Uterus (tissue), 4 donors: ENCODE results near the gene SP6. TPM values are rescaled to one million over a fixed set of nuclear protein-coding genes. Genes with fewer than 3 reads are reported as not detected.

Experiments
- DNase-seq, 2 donors: peaks; one replicate each; pipeline ENCODE4 v3.0.0-alpha.2; 2019 to 2020
- H3K27ac ChIP-seq, 2 donors: fragments of 200-600 bp; sonication (generic); 1 replicate in 1 of 2; 2 replicates in 1 of 2; pipeline ENCODE4 v1.5.1; 2016 to 2018
- H3K27me3 ChIP-seq, 2 donors: fragments of 200-600 bp; sonication (generic); one replicate each; pipeline ENCODE4 v1.5.1; 2018 to 2019; ENCODE audit warnings: control low read depth in 1 of 2
- H3K36me3 ChIP-seq, 2 donors: fragments of 200-600 bp; sonication (generic); one replicate each; pipeline ENCODE4 v1.5.1; 2019; ENCODE audit warnings: control low read depth in 1 of 2
- H3K4me1 ChIP-seq, 2 donors: fragments of 200-600 bp; sonication (generic); one replicate each; pipeline ENCODE4 v1.5.1; 2018 to 2019; ENCODE audit warnings: control low read depth in 1 of 2
- H3K4me3 ChIP-seq, 2 donors: fragments of 200-600 bp; sonication (generic); 1 replicate in 1 of 2; 2 replicates in 1 of 2; pipeline ENCODE4 v1.5.1; 2018 to 2019; ENCODE audit warnings: mild to moderate bottlenecking in 1 of 2
- H3K9me3 ChIP-seq, 2 donors: fragments of 200-600 bp; sonication (generic); one replicate each; pipeline ENCODE4 v1.5.1; 2019; ENCODE audit warnings: control low read depth in 1 of 2
- CTCF ChIP-seq, 4 experiments: fragments of 200-600 bp in 2 of 4; fragments of 450-650 bp in 2 of 4; sonication (generic) in 2 of 4; IDR thresholded peaks; one replicate each; pipeline ENCODE4 v1.5.1; 2016 to 2019; ENCODE audit warnings: antibody characterized with exemption in 4 of 4, mild to moderate bottlenecking in 2 of 4, moderate library complexity in 1 of 4
- POLR2A ChIP-seq, 2 donors: fragments of 450-650 bp; IDR thresholded peaks; one replicate each; pipeline ENCODE4 v1.6.1; 2016; ENCODE audit warnings: antibody characterized with exemption in 2 of 2, mild to moderate bottlenecking in 1 of 2, moderate library complexity in 1 of 2
- intact Hi-C: fragments of 100-400 bp; cut with DNase I; formaldehyde crosslinking; loops from one replicate; pipeline ENCODE4 v1.15.1; 2023; ENCODE audit warnings: low total_unique reads
- total RNA-seq, 4 donors: library from RNA; depleted of rRNA in 3 of 4; stranded (reverse); fragments of >200 nt in 3 of 4; gene quantifications; one replicate each; pipeline versions ENCODE4 v1.1.0 to v1.2.4, GENCODE V29; 2014 to 2023
- donor health status: DM: yes; HTN: yes; CAD: no.

SP6 gene
- total RNA-seq, 4 donors from 2014 or later = 1.4 to 1.5 TPM; not detected in 2

DNA sequence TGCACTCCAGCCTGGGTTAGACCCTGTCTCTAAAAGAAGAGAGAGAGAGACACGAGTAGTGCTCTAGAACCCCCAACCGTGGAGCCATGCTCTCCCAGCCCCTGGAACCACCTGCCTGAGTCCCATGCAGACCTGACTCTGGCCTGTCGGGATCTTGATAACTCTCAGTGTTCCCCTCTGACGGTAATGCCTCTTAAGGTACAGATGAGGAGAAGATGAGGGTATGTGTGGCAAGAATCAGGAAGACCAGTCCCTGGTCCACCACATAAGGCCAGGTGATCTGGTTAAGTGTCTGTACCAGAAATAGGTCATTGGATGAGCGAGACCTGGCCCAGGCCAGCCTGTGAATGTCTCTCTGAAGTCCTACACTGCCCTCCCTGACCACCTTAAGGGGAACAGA lies 47.8 kb downstream of the SP6 start:
- no peak for DNase-seq
- H3K36me3 ChIP-seq = no peaks in the 10 kb centered on the region
- no peaks in the 10 kb centered on the region for H3K4me1 ChIP-seq
- no peak overlapping the region for H3K27ac ChIP-seq
- no peaks in the 10 kb centered on the region for H3K27me3 ChIP-seq
- intact Hi-C loops = no loop called here
- TF ChIP-seq POLR2A (IDR thresholded peaks at IDR 0.05) = no peak
- no peak for TF ChIP-seq CTCF (IDR thresholded peaks at IDR 0.05)
- no peaks in the 10 kb centered on the region for H3K9me3 ChIP-seq
- H3K4me3 ChIP-seq = no peak overlapping the region

DNA sequence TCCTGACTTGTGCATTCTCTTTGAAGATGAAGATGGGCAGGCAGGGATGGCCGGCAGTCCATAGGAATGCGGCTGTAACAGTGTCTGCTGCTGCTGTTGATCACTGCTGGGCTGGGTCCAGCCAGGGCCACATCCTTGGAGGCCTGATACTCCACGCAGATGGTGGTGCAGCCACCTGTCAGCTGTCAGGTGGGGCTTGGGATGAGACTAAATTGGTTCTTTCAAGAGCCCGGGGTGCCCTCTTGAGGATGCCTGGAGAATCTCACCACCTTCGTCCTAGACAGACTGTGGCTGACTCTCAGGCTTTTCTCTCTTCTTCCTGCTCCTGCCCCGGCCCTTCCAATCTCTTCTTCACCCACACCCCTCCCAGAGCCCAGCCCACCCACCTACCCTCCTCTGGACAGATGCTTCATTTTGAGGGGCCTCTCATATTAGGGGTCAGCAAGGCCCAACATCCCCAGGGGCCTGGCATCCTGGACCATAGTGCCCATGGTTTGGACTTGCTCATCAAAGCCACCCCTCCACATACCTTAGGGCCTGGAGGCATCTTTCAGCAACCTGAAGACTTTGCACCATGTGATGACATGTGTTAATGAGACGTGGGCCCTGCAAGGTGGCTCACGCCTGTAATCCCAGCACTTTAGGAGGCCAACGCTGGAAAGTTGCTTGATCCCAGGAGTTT lies 48.5 kb downstream of the SP6 start:
- Histone ChIP-seq H3K4me1 (no peaks in the 10 kb centered on the region), H3K27me3 (no peaks in the 10 kb centered on the region), H3K36me3 (no peaks in the 10 kb centered on the region), H3K27ac (no peak overlapping the region), H3K9me3 (no peaks in the 10 kb centered on the region), H3K4me3 (no peak overlapping the region)
- intact Hi-C loops = no loop called here
- DNase-seq = no peak
- TF ChIP-seq POLR2A (IDR thresholded peaks at IDR 0.05) (no peak), CTCF (IDR thresholded peaks at IDR 0.05) (peak in 3 of 4 experiments; percentile 30 to 40 (median 34))

DNA sequence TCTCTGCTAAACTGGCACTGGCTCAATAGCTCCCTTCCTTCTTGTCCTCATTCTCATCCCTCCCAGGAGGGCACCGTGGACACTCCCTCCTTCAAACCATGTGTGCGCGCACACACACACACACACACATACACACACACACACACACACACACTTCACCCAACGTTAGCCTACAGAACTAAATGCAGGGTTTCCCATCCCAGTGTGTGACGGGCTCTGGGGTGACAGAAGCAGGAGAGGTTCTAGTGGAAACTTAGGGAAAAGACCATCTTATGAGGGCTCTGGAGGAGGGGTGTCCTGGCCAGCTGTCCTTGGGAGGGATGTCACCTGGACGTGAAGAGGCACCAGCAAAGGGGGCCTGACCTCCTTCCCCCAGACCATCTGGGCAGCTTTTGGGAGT lies 49.1 kb downstream of the SP6 start:
- intact Hi-C loops = no loop called here
- Histone ChIP-seq H3K27ac (no peak overlapping the region), H3K4me3 (no peak overlapping the region), H3K36me3 (no peaks in the 10 kb centered on the region), H3K4me1 (no peaks in the 10 kb centered on the region), H3K27me3 (no peaks in the 10 kb centered on the region), H3K9me3 (no peaks in the 10 kb centered on the region)
- DNase-seq = no peak
- TF ChIP-seq POLR2A (IDR thresholded peaks at IDR 0.05) (no peak), CTCF (IDR thresholded peaks at IDR 0.05) (no peak)

GRCh38 chr17:47801176-47801765 lies 49.7 kb downstream of the SP6 start:
- no peak overlapping the region for H3K27ac ChIP-seq
- H3K27me3 ChIP-seq = no peaks in the 10 kb centered on the region
- no peaks in the 10 kb centered on the region for H3K36me3 ChIP-seq
- DNase-seq = no peak
- no peak for TF ChIP-seq POLR2A (IDR thresholded peaks at IDR 0.05)
- TF ChIP-seq CTCF (IDR thresholded peaks at IDR 0.05) = no peak
- H3K9me3 ChIP-seq = no peaks in the 10 kb centered on the region
- intact Hi-C loops = no loop called here
- H3K4me3 ChIP-seq = no peak overlapping the region
- no peaks in the 10 kb centered on the region for H3K4me1 ChIP-seq

GRCh38 chr17:47800686-47801085 lies 50.3 kb downstream of the SP6 start:
- Histone ChIP-seq H3K27me3 (no peaks in the 10 kb centered on the region), H3K4me1 (no peaks in the 10 kb centered on the region), H3K9me3 (no peaks in the 10 kb centered on the region), H3K4me3 (no peak overlapping the region), H3K27ac (no peak overlapping the region), H3K36me3 (no peaks in the 10 kb centered on the region)
- no peak for DNase-seq
- intact Hi-C loops = no loop called here
- TF ChIP-seq POLR2A (IDR thresholded peaks at IDR 0.05) (no peak), CTCF (IDR thresholded peaks at IDR 0.05) (no peak)
